A673 (cell line): Measurements from ENCODE around the gene EFCAB9.

Source experiments
- EZH2 ChIP-seq: fragments of 200-600 bp; sonication (generic); IDR thresholded peaks from 2 replicates; pipeline ENCODE4 v1.6.1; 2017; ENCODE audit warnings: borderline replicate concordance, low read depth, mild to moderate bottlenecking, mixed read lengths, antibody characterized with exemption, low read length; ENCODE audit not compliant: poor library complexity, severe bottlenecking
- TF ChIP-seq, protein P1 (sequence below): fragments of 300-800, 200-600 bp; sonication (generic); conservative IDR thresholded peaks from 2 replicates; pipeline ENCODE4 v1.5.1; 2017; ENCODE audit warnings: low read depth, mild to moderate bottlenecking, antibody characterized with exemption, low read length, moderate library complexity, mixed read lengths

GRCh38 chr5:172173564-172174153, 20.3 kb upstream of the EFCAB9 start:
- TF ChIP-seq, protein P1, sequence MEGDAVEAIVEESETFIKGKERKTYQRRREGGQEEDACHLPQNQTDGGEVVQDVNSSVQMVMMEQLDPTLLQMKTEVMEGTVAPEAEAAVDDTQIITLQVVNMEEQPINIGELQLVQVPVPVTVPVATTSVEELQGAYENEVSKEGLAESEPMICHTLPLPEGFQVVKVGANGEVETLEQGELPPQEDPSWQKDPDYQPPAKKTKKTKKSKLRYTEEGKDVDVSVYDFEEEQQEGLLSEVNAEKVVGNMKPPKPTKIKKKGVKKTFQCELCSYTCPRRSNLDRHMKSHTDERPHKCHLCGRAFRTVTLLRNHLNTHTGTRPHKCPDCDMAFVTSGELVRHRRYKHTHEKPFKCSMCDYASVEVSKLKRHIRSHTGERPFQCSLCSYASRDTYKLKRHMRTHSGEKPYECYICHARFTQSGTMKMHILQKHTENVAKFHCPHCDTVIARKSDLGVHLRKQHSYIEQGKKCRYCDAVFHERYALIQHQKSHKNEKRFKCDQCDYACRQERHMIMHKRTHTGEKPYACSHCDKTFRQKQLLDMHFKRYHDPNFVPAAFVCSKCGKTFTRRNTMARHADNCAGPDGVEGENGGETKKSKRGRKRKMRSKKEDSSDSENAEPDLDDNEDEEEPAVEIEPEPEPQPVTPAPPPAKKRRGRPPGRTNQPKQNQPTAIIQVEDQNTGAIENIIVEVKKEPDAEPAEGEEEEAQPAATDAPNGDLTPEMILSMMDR: no peak
- no peak for TF ChIP-seq EZH2
